Cerebellar nuclear complex (tissue), 1 donor: Measurements from ENCODE around the gene TMEM9.

Experiments
- DNase-seq, 2 experiments: peaks; one replicate each; lab custom pipeline; 2025; lab: John Stamatoyannopoulos, UW

Gene TMEM9

GRCh38 chr1:201105688-201106087, 48.6 kb downstream of the TMEM9 start:
- no peak for DNase-seq

GRCh38 chr1:201104141-201104540, 50.1 kb downstream of the TMEM9 start:
- no peak for DNase-seq

GRCh38 chr1:201103666-201104065, 50.6 kb downstream of the TMEM9 start:
- no peak for DNase-seq

- no peak for DNase-seq
These were observed 53.9 kb downstream of the TMEM9 start for GRCh38 chr1:201100169-201100930.

GRCh38 chr1:201098992-201099677, 55.1 kb downstream of the TMEM9 start:
- DNase-seq = no peak

- DNase-seq = no peak
These were observed 57.1 kb downstream of the TMEM9 start for GRCh38 chr1:201096977-201097856.

- no peak for DNase-seq
These were observed 58.2 kb downstream of the TMEM9 start for GRCh38 chr1:201096041-201096461.

GRCh38 chr1:201095581-201095980, 58.7 kb downstream of the TMEM9 start:
- no peak for DNase-seq

GRCh38 chr1:201094832-201095231, 59.4 kb downstream of the TMEM9 start:
- no peak for DNase-seq

GRCh38 chr1:201093962-201094361, 60.3 kb downstream of the TMEM9 start:
- no peak for DNase-seq

GRCh38 chr1:201093561-201093960, 60.7 kb downstream of the TMEM9 start:
- DNase-seq = no peak

GRCh38 chr1:201092738-201093137, 61.5 kb downstream of the TMEM9 start:
- DNase-seq = no peak

GRCh38 chr1:201091256-201091655, 63.0 kb downstream of the TMEM9 start:
- DNase-seq = no peak

- no peak for DNase-seq
These were observed 63.7 kb downstream of the TMEM9 start for GRCh38 chr1:201090541-201090940.

GRCh38 chr1:201089596-201089995, 64.7 kb downstream of the TMEM9 start:
- DNase-seq = no peak

- DNase-seq = no peak
These were observed 65.3 kb downstream of the TMEM9 start for GRCh38 chr1:201088901-201089525.

GRCh38 chr1:201088395-201088794, 65.9 kb downstream of the TMEM9 start:
- no peak for DNase-seq

GRCh38 chr1:201085902-201086735, 68.2 kb downstream of the TMEM9 start:
- DNase-seq = no peak
